T-helper 17 cell (primary cell): ENCODE results near the gene NAALADL2. TPM values are rescaled to one million over a fixed set of nuclear protein-coding genes. Genes with fewer than 3 reads are reported as not detected.
"Not testable (repeated sequence)": the region's sequence is repeated elsewhere in the genome, so short reads cannot be mapped to it uniquely, and the experiment has no call there.

Experiments
- ATAC-seq: fragments of 150-1000 bp; cut with Tn5 transposase; 2 replicates; pipeline ENCODE4 v1.10.0; 2021; ENCODE audit warnings: mild to moderate bottlenecking, moderate library complexity
- DNase-seq, 3 donors: peaks; one replicate each; pipeline versions ENCODE4 v3.0.0 to v3.0.0-alpha.2; 2020 to 2021
- H3K9me3 ChIP-seq: one replicate; pipeline ENCODE4 v1.7.0; 2013; ENCODE audit warnings: low read length, mild to moderate bottlenecking; ENCODE audit not compliant: control insufficient read depth, poor library complexity, severe bottlenecking
- H3K27ac Mint-ChIP-seq: one replicate; pipeline ENCODE4 v1.8.0; 2022; ENCODE audit warnings: mild to moderate bottlenecking, moderate library complexity, mixed read lengths
- H3K27me3 Mint-ChIP-seq: one replicate; pipeline ENCODE4 v1.8.0; 2022; ENCODE audit warnings: mixed read lengths
- H3K36me3 Mint-ChIP-seq: one replicate; pipeline ENCODE4 v1.8.0; 2022; ENCODE audit warnings: low read depth, mixed read lengths
- H3K4me1 Mint-ChIP-seq: one replicate; pipeline ENCODE4 v1.8.0; 2022; ENCODE audit warnings: mild to moderate bottlenecking, mixed read lengths
- H3K4me3 Mint-ChIP-seq: one replicate; pipeline ENCODE4 v1.8.0; 2022; ENCODE audit warnings: mild to moderate bottlenecking, moderate library complexity, mixed read lengths
- total RNA-seq, 4 donors: library from RNA in 2 of 4; stranded (reverse) in 2 of 4; gene quantifications; one replicate each; pipeline ENCODE4 v1.2.3 and lab custom pipeline; 2022 to 2026

Gene NAALADL2
- total RNA-seq, 2 donors from 2014 or later, result not detected

GRCh38 chr3:175073219-175073905, 214.2 kb downstream of the NAALADL2 start:
- Mint-ChIP-seq H3K27ac (no peak overlapping the region), H3K4me3 (no peak overlapping the region), H3K27me3 (no peaks in the 10 kb centered on the region), H3K4me1 (no peaks in the 10 kb centered on the region), H3K36me3 (no peaks in the 10 kb centered on the region)
- no peak for DNase-seq
- no peak for ATAC-seq
- H3K9me3 ChIP-seq, result no peaks in the 10 kb centered on the region

- H3K27me3 Mint-ChIP-seq, result no peaks in the 10 kb centered on the region
- no peak for DNase-seq
- H3K4me3 Mint-ChIP-seq, result no peak overlapping the region
- no peaks in the 10 kb centered on the region for H3K9me3 ChIP-seq
- H3K27ac Mint-ChIP-seq, result no peak overlapping the region
- ATAC-seq, result no peak
- H3K4me1 Mint-ChIP-seq, result no peaks in the 10 kb centered on the region
- no peaks in the 10 kb centered on the region for H3K36me3 Mint-ChIP-seq
Observed at GRCh38 chr3:175075269-175075668, 216.1 kb downstream of the NAALADL2 start.

- Mint-ChIP-seq H3K36me3 (no peaks in the 10 kb centered on the region), H3K4me1 (no peaks in the 10 kb centered on the region), H3K27me3 (no peaks in the 10 kb centered on the region), H3K4me3 (no peak overlapping the region), H3K27ac (no peak overlapping the region)
- no peak for ATAC-seq
- no peak for DNase-seq
- H3K9me3 ChIP-seq, result no peaks in the 10 kb centered on the region
Observed at GRCh38 chr3:175077216-175077615, 218.1 kb downstream of the NAALADL2 start.

GRCh38 chr3:175082631-175083030, 223.5 kb downstream of the NAALADL2 start:
- H3K4me1 Mint-ChIP-seq, result no peaks in the 10 kb centered on the region

GRCh38 chr3:175087128-175087527, 228.0 kb downstream of the NAALADL2 start:
- not testable (repeated sequence) for ATAC-seq, H3K27me3 Mint-ChIP-seq, H3K36me3 Mint-ChIP-seq, H3K4me1 Mint-ChIP-seq, DNase-seq, H3K9me3 ChIP-seq, H3K27ac Mint-ChIP-seq, H3K4me3 Mint-ChIP-seq

More at GRCh38 chr3:175082631-175083030, 223.5 kb downstream of the NAALADL2 start:
- H3K27ac Mint-ChIP-seq, result no peak overlapping the region
- H3K9me3 ChIP-seq, result no peaks in the 10 kb centered on the region
- no peak for ATAC-seq
- DNase-seq, result no peak
- H3K4me3 Mint-ChIP-seq, result no peak overlapping the region
- H3K36me3 Mint-ChIP-seq, result no peaks in the 10 kb centered on the region
- no peaks in the 10 kb centered on the region for H3K27me3 Mint-ChIP-seq

GRCh38 chr3:175088766-175089380, 229.7 kb downstream of the NAALADL2 start:
- no peak for ATAC-seq
- H3K36me3 Mint-ChIP-seq, result no peaks in the 10 kb centered on the region
- no peak for DNase-seq
- H3K4me1 Mint-ChIP-seq, result no peaks in the 10 kb centered on the region
- H3K27me3 Mint-ChIP-seq, result no peaks in the 10 kb centered on the region
- no peak overlapping the region for H3K4me3 Mint-ChIP-seq
- no peaks in the 10 kb centered on the region for H3K9me3 ChIP-seq
- no peak overlapping the region for H3K27ac Mint-ChIP-seq

- Mint-ChIP-seq H3K27ac (no peak overlapping the region), H3K36me3 (no peaks in the 10 kb centered on the region), H3K4me1 (no peaks in the 10 kb centered on the region), H3K27me3 (no peaks in the 10 kb centered on the region), H3K4me3 (no peak overlapping the region)
- DNase-seq, result no peak
- no peaks in the 10 kb centered on the region for H3K9me3 ChIP-seq
- ATAC-seq, result no peak
Observed at GRCh38 chr3:175091426-175092114, 232.4 kb downstream of the NAALADL2 start.

- H3K9me3 ChIP-seq, result no peaks in the 10 kb centered on the region
- DNase-seq (no peak), ATAC-seq (no peak)
- Mint-ChIP-seq H3K27me3 (no peaks in the 10 kb centered on the region), H3K27ac (no peak overlapping the region), H3K4me3 (no peak overlapping the region), H3K36me3 (no peaks in the 10 kb centered on the region), H3K4me1 (no peaks in the 10 kb centered on the region)
Observed at GRCh38 chr3:175093748-175094147, 234.6 kb downstream of the NAALADL2 start.

GRCh38 chr3:175094344-175094743, 235.2 kb downstream of the NAALADL2 start:
- DNase-seq (no peak), ATAC-seq (no peak)
- Mint-ChIP-seq H3K27me3 (no peaks in the 10 kb centered on the region), H3K4me1 (no peaks in the 10 kb centered on the region), H3K36me3 (no peaks in the 10 kb centered on the region), H3K4me3 (no peak overlapping the region), H3K27ac (no peak overlapping the region)
- no peaks in the 10 kb centered on the region for H3K9me3 ChIP-seq

GRCh38 chr3:175098644-175099043, 239.5 kb downstream of the NAALADL2 start:
- Mint-ChIP-seq H3K4me1 (no peaks in the 10 kb centered on the region), H3K4me3 (no peak overlapping the region), H3K36me3 (no peaks in the 10 kb centered on the region), H3K27ac (no peak overlapping the region), H3K27me3 (no peaks in the 10 kb centered on the region)
- ATAC-seq, result no peak
- DNase-seq, result no peak
- no peaks in the 10 kb centered on the region for H3K9me3 ChIP-seq

GRCh38 chr3:175102161-175102560, 243.0 kb downstream of the NAALADL2 start:
- ATAC-seq, result no peak
- H3K27ac Mint-ChIP-seq, result no peak overlapping the region
- H3K4me3 Mint-ChIP-seq, result no peak overlapping the region
- no peaks in the 10 kb centered on the region for H3K36me3 Mint-ChIP-seq
- no peaks in the 10 kb centered on the region for H3K27me3 Mint-ChIP-seq
- DNase-seq, result no peak
- H3K9me3 ChIP-seq, result no peaks in the 10 kb centered on the region
- no peaks in the 10 kb centered on the region for H3K4me1 Mint-ChIP-seq

- Mint-ChIP-seq H3K27me3 (no peaks in the 10 kb centered on the region), H3K4me1 (no peaks in the 10 kb centered on the region), H3K4me3 (no peak overlapping the region), H3K27ac (no peak overlapping the region), H3K36me3 (no peaks in the 10 kb centered on the region)
- no peaks in the 10 kb centered on the region for H3K9me3 ChIP-seq
- no peak for DNase-seq
- no peak for ATAC-seq
Observed at GRCh38 chr3:175103298-175103697, 244.2 kb downstream of the NAALADL2 start.

- no peaks in the 10 kb centered on the region for H3K4me1 Mint-ChIP-seq
- no peak overlapping the region for H3K27ac Mint-ChIP-seq
- DNase-seq (no peak), ATAC-seq (no peak)
- no peak overlapping the region for H3K4me3 Mint-ChIP-seq
- H3K27me3 Mint-ChIP-seq, result no peaks in the 10 kb centered on the region
- H3K9me3 ChIP-seq, result no peaks in the 10 kb centered on the region
- H3K36me3 Mint-ChIP-seq, result no peaks in the 10 kb centered on the region
Observed at GRCh38 chr3:175105066-175105465, 245.9 kb downstream of the NAALADL2 start.
